Smooth muscle cell of the brain vasculature (primary cell): Measurements from ENCODE around the gene SLC38A4.
"Not testable (repeated sequence)": the region's sequence is repeated elsewhere in the genome, so short reads cannot be mapped to it uniquely, and the experiment has no call there.

Source experiments
- DNase-seq: peaks from one replicate; pipeline ENCODE4 v3.0.0-alpha.2; 2012; ENCODE audit warnings: low read depth, low spot score

SLC38A4 gene

GRCh38 chr12:46825591-46826414 is at the start of gene SLC38A4:
SLC38A4 (minus strand) TSS chr12:46825997; CDS start chr12:46793071, 32,926 bp downstream.
- DNase-seq: no peak

- no peak for DNase-seq
Observed at GRCh38 chr12:46875095-46875494, 49.3 kb upstream of the SLC38A4 start.

- DNase-seq: no peak
Observed at GRCh38 chr12:46874642-46875041, 48.8 kb upstream of the SLC38A4 start.

- no peak for DNase-seq
Observed at GRCh38 chr12:46872135-46872534, 46.3 kb upstream of the SLC38A4 start.

- no peak for DNase-seq
Observed at GRCh38 chr12:46865311-46865710, 39.5 kb upstream of the SLC38A4 start.

GRCh38 chr12:46858368-46858767 is 32.6 kb upstream of the SLC38A4 start:
- DNase-seq: no peak

GRCh38 chr12:46857486-46857885 is 31.7 kb upstream of the SLC38A4 start:
- DNase-seq: no peak

GRCh38 chr12:46855760-46856159 is 30.0 kb upstream of the SLC38A4 start:
- no peak for DNase-seq

GRCh38 chr12:46854188-46854587 is 28.4 kb upstream of the SLC38A4 start:
- DNase-seq: not testable (repeated sequence)

- not testable (repeated sequence) for DNase-seq
Observed at GRCh38 chr12:46848792-46849191, 23.0 kb upstream of the SLC38A4 start.

GRCh38 chr12:46847001-46847400 is 21.2 kb upstream of the SLC38A4 start:
- no peak for DNase-seq

GRCh38 chr12:46843811-46844210 is 18.0 kb upstream of the SLC38A4 start:
- DNase-seq: no peak

GRCh38 chr12:46841891-46842290 is 16.1 kb upstream of the SLC38A4 start:
- no peak for DNase-seq

GRCh38 chr12:46839964-46840363 is 14.2 kb upstream of the SLC38A4 start:
- no peak for DNase-seq

- no peak for DNase-seq
Observed at GRCh38 chr12:46839232-46839631, 13.4 kb upstream of the SLC38A4 start.

GRCh38 chr12:46835785-46836184 is 10.0 kb upstream of the SLC38A4 start:
- no peak for DNase-seq

GRCh38 chr12:46832130-46832704 is 6.4 kb upstream of the SLC38A4 start:
- DNase-seq: no peak

GRCh38 chr12:46831335-46832129 is 5.7 kb upstream of the SLC38A4 start:
- no peak for DNase-seq

GRCh38 chr12:46830731-46831334 is 5.0 kb upstream of the SLC38A4 start:
- no peak for DNase-seq

GRCh38 chr12:46824709-46825108 is 1.1 kb downstream of the SLC38A4 start:
- DNase-seq: no peak

- no peak for DNase-seq
Observed at GRCh38 chr12:46818642-46819041, 7.2 kb downstream of the SLC38A4 start.

- DNase-seq: no peak
Observed at GRCh38 chr12:46815809-46816208, 10.0 kb downstream of the SLC38A4 start.
